ENCODE measurements around the gene TAF12. TPM values are rescaled to one million over a fixed set of nuclear protein-coding genes. Genes with fewer than 3 reads are reported as not detected.
"Not testable (repeated sequence)": the region's sequence is repeated elsewhere in the genome, so short reads cannot be mapped to it uniquely, and the experiment has no call there.

Gene TAF12
- total and polyA plus RNA-seq, 10 donors, result 17.0 to 28.7 (median 20.3) TPM

DNA sequence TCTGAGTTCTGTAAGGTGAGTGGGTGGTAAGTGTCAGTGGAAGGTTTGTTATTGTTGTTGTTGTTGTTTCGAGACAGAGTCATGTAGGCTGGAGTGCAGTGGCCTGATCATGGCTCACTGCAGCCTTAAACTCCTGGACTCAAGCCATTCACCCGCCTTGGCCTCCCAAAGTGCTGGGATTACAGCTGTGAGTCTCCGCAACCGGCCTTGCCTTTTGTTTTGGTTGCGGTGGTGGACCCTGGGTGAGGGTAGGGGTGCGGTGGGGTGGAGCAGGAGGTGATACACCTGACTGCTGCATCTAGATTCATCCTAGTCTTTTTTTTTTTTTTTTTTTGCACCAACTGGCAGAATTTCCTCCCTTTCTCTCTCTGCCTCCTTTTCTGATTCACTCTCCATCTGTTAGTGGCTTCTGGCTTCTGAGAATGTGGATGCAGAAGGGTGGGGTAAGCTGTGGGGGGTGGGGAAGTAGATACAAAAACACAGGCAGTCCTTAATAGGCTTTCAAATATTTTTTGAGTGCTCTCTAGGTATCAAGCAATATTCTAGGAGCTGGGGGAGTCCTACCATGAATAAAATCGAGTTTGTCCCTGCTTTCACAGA, 21.1 kb upstream of the TAF12 start:
- intact Hi-C loops (cut with DNase I; ENCODE audit: low total_unique reads), result no loop called here
- DNase-seq, result peak; percentile 40
- Histone ChIP-seq H3K36me3 (no peaks in the 10 kb centered on the region), H3K4me3 (no peak overlapping the region), H3K27ac (no peak overlapping the region), H3K9me3 (no peaks in the 10 kb centered on the region), H3K27me3 (replicated peaks in 1 of 7) (no peaks in the 10 kb centered on the region), H3K4me1 (peaks cover 7 to 16% (median 13%) of the 10 kb centered on the region in 6 donors)
- TF ChIP-seq POLR2AphosphoS5 (IDR thresholded peaks at IDR 0.05) (no peak), POLR2A (IDR thresholded peaks at IDR 0.05) (no peak)
- TF ChIP-seq, protein P1, sequence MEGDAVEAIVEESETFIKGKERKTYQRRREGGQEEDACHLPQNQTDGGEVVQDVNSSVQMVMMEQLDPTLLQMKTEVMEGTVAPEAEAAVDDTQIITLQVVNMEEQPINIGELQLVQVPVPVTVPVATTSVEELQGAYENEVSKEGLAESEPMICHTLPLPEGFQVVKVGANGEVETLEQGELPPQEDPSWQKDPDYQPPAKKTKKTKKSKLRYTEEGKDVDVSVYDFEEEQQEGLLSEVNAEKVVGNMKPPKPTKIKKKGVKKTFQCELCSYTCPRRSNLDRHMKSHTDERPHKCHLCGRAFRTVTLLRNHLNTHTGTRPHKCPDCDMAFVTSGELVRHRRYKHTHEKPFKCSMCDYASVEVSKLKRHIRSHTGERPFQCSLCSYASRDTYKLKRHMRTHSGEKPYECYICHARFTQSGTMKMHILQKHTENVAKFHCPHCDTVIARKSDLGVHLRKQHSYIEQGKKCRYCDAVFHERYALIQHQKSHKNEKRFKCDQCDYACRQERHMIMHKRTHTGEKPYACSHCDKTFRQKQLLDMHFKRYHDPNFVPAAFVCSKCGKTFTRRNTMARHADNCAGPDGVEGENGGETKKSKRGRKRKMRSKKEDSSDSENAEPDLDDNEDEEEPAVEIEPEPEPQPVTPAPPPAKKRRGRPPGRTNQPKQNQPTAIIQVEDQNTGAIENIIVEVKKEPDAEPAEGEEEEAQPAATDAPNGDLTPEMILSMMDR (IDR thresholded peaks at IDR 0.05 in 8 of 11, conservative IDR thresholded peaks at IDR 0.05 in 3 of 11), result no peak
- 79 to 94% (median 87%) methylated on average over 7 of the region's 7 CpGs for WGBS, 5 donors

DNA sequence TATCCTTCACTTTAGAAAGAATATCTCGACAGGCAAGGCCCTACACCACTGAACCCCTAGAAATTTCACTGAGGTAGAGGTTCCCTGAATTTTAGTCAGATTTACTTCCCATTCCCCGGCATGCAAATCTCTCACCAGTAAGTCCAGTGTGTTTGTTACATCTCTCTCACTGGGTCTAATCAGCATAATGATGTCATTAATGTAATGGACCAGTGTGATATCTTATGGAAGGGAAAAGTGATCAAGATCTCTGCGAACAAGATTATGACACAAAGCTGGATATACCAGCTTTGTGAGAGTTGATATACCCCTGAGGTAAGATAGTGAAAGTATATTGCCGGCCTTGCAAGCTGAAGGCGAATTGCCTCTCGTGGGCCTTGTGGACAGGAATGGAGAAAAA, 13.5 kb upstream of the TAF12 start:
- DNase-seq, result no peak

DNA sequence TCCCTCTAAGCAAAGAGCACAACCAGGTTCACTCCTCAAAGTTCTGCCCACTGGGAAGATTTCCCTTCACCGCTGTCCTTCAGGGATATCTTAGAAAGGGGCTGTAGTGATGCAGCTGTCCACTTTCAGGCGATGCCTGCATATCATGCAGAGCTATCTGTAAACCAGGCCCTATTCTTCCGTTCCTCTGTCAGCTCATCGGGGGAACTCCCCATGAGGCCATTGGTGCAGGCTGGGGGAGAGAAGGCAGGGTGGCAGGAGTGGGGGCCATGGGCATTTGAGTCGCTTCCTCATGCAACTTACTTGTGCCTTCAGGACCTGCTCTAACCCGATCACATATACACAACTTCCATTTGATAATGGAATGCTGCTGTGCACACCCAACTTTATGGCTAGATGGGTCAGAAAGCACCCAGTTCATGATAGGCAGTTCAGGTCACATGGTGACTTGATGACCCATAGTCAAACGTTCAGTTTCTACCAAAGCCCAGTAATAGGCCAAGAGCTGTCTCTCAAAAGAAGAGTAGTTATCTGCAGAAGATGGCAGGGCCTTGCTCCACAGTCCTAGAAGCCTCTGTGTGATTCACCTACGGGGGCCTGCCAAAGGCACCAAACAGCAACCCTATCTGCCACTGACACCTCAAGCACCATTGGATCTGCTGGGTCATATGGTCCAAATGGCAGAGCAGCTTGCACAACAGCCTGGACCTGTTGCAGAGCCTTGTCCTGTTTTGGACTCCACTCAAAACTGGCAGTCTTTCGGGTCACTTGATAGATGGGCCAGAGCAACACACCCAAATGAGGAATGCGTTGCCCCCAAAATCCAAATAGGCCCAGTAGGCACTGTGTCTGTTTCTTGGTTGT, 12.8 kb upstream of the TAF12 start:
- H3K27me3 ChIP-seq (replicated peaks in 1 of 7); H3K27ac ChIP-seq; DNase-seq; H3K4me1 ChIP-seq; H3K9me3 ChIP-seq; H3K36me3 ChIP-seq; H3K4me3 ChIP-seq; intact Hi-C loops (cut with DNase I; ENCODE audit: low total_unique reads): not testable (repeated sequence)
- 70 to 89% (median 84%) methylated on average over 7 to 10 of the region's 10 CpGs for WGBS, 5 donors

More for the DNA sequence above, 13.5 kb upstream of the TAF12 start:
- H3K27ac ChIP-seq, result no peak overlapping the region
- intact Hi-C loops (cut with DNase I; ENCODE audit: low total_unique reads), result no loop called here
- WGBS, 5 donors, result 85 to 97% (median 93%) methylated on average over 6 of the region's 6 CpGs
- H3K4me1 ChIP-seq, result peaks cover 0 to 9% (median 0%) of the 10 kb centered on the region in 6 donors
- TF ChIP-seq POLR2A (IDR thresholded peaks at IDR 0.05) (no peak), POLR2AphosphoS5 (IDR thresholded peaks at IDR 0.05) (no peak)
- TF ChIP-seq, protein P1 (IDR thresholded peaks at IDR 0.05 in 8 of 11, conservative IDR thresholded peaks at IDR 0.05 in 3 of 11), result no peak
- H3K9me3 ChIP-seq, result no peaks in the 10 kb centered on the region
- no peaks in the 10 kb centered on the region for H3K27me3 ChIP-seq (replicated peaks in 1 of 7)
- no peaks in the 10 kb centered on the region for H3K36me3 ChIP-seq
- H3K4me3 ChIP-seq, result no peak overlapping the region

DNA sequence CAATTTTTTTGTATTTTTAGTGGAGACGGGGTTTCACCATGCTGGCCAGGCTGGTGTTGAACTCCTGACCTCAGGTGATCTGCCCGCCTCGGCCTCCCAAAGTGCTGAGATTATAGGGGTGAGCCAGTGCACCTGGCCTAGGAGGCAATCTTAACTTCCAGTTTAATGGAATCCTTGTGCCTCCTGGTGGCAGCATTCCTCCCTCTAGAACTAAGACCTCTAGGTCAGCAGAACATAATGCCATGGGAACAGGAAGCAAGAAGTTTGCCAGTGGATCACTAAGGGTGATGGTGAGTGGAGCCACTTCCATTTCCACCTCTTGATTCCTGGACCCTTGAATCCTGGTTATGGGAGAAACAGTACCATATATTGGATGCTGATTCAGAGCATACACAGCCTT, 11.0 kb upstream of the TAF12 start:
- TF ChIP-seq, protein P1 (IDR thresholded peaks at IDR 0.05 in 8 of 11, conservative IDR thresholded peaks at IDR 0.05 in 3 of 11), result peak in 1 of 11 experiments; percentile 10
- intact Hi-C loops (cut with DNase I; ENCODE audit: low total_unique reads); DNase-seq; H3K9me3 ChIP-seq; H3K27me3 ChIP-seq (replicated peaks in 1 of 7); H3K4me3 ChIP-seq; H3K27ac ChIP-seq; H3K36me3 ChIP-seq: not testable (repeated sequence)
- WGBS, 5 donors, result 73 to 92% (median 84%) methylated on average over 3 of the region's 3 CpGs
- peaks cover 0 to 24% (median 7%) of the 10 kb centered on the region in 6 donors for H3K4me1 ChIP-seq

DNA sequence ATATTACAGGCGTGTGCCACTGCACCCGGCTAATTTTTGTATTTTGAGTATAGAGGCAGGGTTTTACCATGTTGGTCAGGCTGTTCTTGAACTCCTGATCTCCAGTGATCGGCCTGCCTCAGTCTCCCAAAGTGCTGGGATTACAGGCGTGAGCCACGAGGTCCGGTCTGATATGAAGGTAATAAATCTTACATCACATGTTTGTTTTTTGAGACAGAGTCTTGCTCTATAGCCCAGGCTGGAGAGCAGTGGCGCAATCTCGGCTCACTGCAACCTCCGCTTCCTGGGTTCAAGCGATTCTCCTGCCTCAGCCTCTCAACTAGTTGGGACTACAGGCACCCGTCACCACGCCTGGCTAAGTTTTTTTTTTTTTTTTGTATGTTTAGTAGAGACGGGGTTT, 10.2 kb upstream of the TAF12 start:
- H3K27ac ChIP-seq; H3K9me3 ChIP-seq; intact Hi-C loops (cut with DNase I; ENCODE audit: low total_unique reads); H3K4me3 ChIP-seq; H3K27me3 ChIP-seq (replicated peaks in 1 of 7); H3K36me3 ChIP-seq; DNase-seq: not testable (repeated sequence)
- H3K4me1 ChIP-seq, result peaks cover 0 to 29% (median 10%) of the 10 kb centered on the region in 6 donors
- 80 to 91% (median 83%) methylated on average over 13 of the region's 13 CpGs for WGBS, 5 donors

Measured in spleen (tissue), 11 donors.